Activated CD8-positive, alpha-beta memory T cell treated with anti-CD3 and anti-CD28 coated beads, Interleukin-2, amount 50 U/mL, for 1 hour (primary cell): ENCODE results near the gene FILIP1L.

Source experiments
- DNase-seq: peaks from one replicate; pipeline ENCODE4 v3.0.0-alpha.2; 2020; ENCODE audit errors: extremely low read depth

The FILIP1L gene

GRCh38 chr3:100042166-100042981, 71.9 kb downstream of the FILIP1L start:
- DNase-seq, result no peak

- no peak for DNase-seq
Measured at GRCh38 chr3:100041328-100041749, 73.0 kb downstream of the FILIP1L start.

- no peak for DNase-seq
Measured at GRCh38 chr3:100040451-100041225, 73.7 kb downstream of the FILIP1L start.

- no peak for DNase-seq
Measured at GRCh38 chr3:100039075-100039474, 75.2 kb downstream of the FILIP1L start.

- DNase-seq, result no peak
Measured at GRCh38 chr3:100033903-100034471, 80.3 kb downstream of the FILIP1L start.

GRCh38 chr3:100033184-100033583, 81.1 kb downstream of the FILIP1L start:
- no peak for DNase-seq

GRCh38 chr3:100032243-100032642, 82.1 kb downstream of the FILIP1L start:
- no peak for DNase-seq

GRCh38 chr3:100030914-100031425, 83.3 kb downstream of the FILIP1L start:
- no peak for DNase-seq

GRCh38 chr3:100030346-100030745, 84.0 kb downstream of the FILIP1L start:
- no peak for DNase-seq

- no peak for DNase-seq
Measured at GRCh38 chr3:100029689-100030088, 84.6 kb downstream of the FILIP1L start.

GRCh38 chr3:100029052-100029451, 85.2 kb downstream of the FILIP1L start:
- no peak for DNase-seq

GRCh38 chr3:100027321-100027720, 87.0 kb downstream of the FILIP1L start:
- no peak for DNase-seq

GRCh38 chr3:100024520-100025303, 89.6 kb downstream of the FILIP1L start:
- DNase-seq, result no peak

- no peak for DNase-seq
Measured at GRCh38 chr3:100023595-100023994, 90.7 kb downstream of the FILIP1L start.

GRCh38 chr3:100023150-100023549, 91.2 kb downstream of the FILIP1L start:
- no peak for DNase-seq

GRCh38 chr3:100022506-100022905, 91.8 kb downstream of the FILIP1L start:
- no peak for DNase-seq

- no peak for DNase-seq
Measured at GRCh38 chr3:100020876-100021644, 93.2 kb downstream of the FILIP1L start.

GRCh38 chr3:100019719-100020118, 94.6 kb downstream of the FILIP1L start:
- DNase-seq, result no peak

GRCh38 chr3:100018806-100019205, 95.5 kb downstream of the FILIP1L start:
- no peak for DNase-seq

GRCh38 chr3:100010087-100010417, 104.2 kb downstream of the FILIP1L start:
- DNase-seq, result no peak
